DMS153 treated with DMSO at 0.1 percent for 48 hours (cell line): Measurements from ENCODE around the gene SLC2A4RG.
"Not testable (repeated sequence)": the region's sequence is repeated elsewhere in the genome, so short reads cannot be mapped to it uniquely, and the experiment has no call there.

Source experiments
- DNase-seq: peaks from one replicate; lab custom pipeline; 2025; ENCODE audit not compliant: unreplicated experiment; lab: John Stamatoyannopoulos, UW

SLC2A4RG gene

GRCh38 chr20:63775096-63775978 is 35.8 kb downstream of the SLC2A4RG start:
- DNase-seq = no peak

- not testable (repeated sequence) for DNase-seq
Observed at GRCh38 chr20:63776875-63777274, 37.3 kb downstream of the SLC2A4RG start.

GRCh38 chr20:63777614-63778013 is 38.0 kb downstream of the SLC2A4RG start:
- no peak for DNase-seq

- no peak for DNase-seq
Observed at GRCh38 chr20:63778034-63778752, 38.6 kb downstream of the SLC2A4RG start.

GRCh38 chr20:63778857-63779256 is 39.3 kb downstream of the SLC2A4RG start:
- DNase-seq = no peak

DNA sequence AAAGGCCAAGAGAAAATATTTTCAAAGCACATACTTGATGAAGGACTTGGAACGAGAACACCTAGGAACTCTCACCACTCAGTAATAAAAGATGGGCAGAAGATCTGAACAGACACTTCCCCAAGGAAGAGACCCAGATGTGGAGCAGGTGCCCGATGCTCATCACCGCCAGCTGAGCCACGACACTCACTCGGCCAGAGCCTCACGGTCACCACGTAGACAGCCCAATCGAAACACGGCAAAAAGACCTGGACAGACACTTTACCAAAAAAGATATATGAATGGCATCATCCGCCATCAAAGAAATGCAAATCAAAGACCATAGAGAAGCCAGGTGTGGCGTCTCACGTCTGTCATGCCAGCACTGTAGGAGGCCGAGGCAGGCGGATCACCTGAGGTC is 41.6 kb downstream of the SLC2A4RG start:
- no peak for DNase-seq

DNA sequence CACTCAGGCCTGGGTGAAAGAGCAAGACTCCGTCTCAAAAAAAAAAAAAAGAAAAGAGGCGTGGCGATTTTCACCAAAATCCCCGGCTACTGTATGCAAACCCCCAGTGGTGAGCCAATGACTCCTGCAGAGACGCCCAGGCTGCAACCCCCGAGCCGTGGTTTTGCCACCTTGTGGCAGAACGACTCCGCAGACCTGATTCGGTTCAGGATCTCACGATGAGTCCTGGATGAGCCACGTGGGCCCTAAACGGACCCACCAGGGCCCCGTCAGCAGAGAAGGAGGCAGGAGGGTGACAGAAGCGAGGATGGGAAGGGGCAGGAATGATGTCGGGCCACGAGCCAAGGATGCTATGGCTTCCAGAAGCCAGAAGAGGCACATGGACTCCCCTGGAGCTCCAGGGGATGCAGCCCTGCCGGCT is 42.5 kb downstream of the SLC2A4RG start:
- DNase-seq = no peak

- no peak for DNase-seq
Observed at GRCh38 chr20:63782521-63782971, 43.0 kb downstream of the SLC2A4RG start.

DNA sequence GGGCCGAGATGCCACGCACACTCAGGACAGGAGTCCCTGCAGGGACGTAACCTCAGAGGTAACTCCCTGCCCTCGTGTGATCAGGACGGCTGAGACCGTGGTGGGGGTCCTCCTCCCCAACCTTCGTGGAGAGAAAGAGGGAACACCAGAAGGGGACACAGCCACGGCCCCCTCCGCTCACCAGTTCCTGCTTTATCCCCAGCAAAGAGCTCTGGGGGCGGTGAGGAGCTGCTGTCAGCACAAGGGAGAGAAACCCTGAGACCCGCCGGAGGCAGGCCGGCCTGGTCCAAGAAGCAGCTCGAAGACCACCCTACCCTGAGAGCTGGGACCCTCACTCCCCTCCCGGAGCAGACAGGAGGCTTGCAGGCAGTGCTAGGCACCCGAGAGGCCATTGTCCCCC is 44.4 kb downstream of the SLC2A4RG start:
- no peak for DNase-seq

- DNase-seq = no peak
Observed at GRCh38 chr20:63785691-63786131, 46.1 kb downstream of the SLC2A4RG start.

DNA sequence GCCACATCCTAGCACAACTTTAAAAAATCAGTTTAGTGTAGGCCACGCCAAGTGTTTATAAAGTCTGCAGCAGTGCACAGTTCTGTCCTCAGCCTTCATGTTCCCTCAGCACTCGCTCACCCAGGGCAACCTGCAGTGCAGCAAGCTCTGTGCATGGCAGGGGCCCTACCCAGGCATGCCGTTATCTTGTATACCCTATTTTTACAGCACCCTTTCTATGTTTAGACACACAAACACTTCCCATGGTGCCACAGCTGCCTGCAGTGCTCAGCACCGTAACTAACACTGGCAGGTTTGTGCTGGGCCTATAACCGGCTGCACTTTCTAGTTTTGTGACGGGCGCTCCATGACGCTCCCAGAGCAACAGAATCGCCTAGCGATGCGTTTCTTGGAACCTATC is 47.7 kb downstream of the SLC2A4RG start:
- no peak for DNase-seq

DNA sequence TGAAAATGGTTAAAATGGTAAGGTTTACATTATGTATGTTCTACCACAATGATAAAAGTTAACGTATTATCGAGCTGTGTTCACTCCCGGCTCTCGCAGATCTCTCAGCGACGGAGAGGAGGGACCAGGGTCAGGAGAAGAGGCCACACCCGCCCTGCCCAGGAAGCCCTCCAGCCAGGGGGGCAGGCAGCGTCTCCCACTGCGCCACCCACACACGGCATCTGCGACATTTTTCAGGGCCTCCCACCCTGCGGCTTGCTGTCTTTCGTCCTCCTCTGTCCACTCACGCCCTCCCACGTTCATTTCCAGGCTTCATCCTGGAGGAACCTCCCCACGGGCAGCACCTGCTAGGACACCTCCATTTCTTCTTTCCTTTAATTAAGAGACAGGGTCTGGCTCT is 48.2 kb downstream of the SLC2A4RG start:
- no peak for DNase-seq

DNA sequence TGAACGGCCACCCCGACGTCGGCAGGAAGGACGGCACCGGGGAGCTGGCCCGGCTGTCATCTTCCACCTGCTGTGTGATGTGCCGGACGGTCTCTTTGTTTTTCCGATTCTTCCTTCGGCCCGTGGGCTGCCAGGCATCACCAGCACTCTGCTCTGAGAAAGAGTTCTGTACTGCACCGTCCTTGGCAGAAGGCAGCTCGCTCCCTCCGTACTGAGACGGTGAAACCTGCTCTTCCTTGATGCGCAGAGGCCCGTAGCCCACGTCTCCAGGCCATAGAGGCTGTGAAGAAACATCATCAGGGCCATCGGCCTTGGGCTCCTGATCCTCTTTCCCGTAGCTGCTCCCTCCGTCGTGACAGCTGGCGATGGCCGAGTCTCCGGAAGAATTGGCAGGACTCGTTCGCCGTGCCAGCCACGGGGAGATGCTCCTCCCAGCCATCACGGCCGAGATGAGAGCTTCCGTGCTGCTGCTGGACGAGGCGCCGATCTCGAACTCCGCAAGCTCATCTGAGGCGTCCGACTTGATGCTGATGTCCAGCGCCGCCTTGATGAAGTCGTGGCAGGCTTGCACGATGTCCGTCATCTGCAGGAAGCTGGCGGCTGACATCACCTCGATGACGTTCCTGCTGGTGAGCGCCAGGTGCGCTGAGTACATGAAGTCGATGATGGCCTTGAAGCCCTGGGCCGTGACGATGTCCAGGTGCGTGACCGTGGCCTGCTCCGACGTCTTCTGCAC is 50.4 kb downstream of the SLC2A4RG start:
- DNase-seq = no peak

GRCh38 chr20:63790572-63791168 is 51.1 kb downstream of the SLC2A4RG start:
- DNase-seq = no peak

DNA sequence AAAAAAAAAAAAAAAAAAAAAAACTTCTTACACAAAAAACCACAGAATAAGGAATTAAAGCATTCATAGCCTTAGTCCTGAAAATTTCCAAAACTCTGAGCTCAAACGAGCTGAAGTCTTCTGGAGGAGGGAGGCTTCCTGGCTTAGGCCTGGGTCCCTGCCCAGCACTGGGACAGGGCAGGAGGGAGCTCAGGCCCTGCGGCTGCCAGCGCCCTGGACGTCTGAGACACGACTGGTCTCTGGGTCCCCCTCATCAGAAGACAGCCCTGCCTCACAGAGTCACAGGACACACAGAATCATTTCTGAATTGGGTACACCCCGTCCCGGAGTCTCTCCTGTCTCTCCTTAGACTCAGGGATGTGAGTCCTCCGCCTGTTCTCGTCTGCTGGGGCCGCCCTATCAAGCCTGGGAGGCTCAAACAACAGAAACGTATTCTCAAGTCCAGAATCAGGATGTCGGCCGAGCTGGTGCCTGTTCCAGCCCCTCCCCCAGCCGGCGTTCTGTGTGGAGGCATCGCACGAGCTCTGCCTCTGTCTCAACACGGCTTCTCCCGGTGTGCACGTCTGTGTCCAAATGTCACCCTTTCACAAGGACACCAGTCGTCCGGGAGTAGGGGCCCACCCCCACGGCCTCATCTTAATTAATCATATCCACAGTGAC is 52.1 kb downstream of the SLC2A4RG start:
- DNase-seq = no peak

GRCh38 chr20:63792866-63793265 is 53.3 kb downstream of the SLC2A4RG start:
- no peak for DNase-seq
